ENCODE results near the gene DEFB119.

The DEFB119 gene

DNA sequence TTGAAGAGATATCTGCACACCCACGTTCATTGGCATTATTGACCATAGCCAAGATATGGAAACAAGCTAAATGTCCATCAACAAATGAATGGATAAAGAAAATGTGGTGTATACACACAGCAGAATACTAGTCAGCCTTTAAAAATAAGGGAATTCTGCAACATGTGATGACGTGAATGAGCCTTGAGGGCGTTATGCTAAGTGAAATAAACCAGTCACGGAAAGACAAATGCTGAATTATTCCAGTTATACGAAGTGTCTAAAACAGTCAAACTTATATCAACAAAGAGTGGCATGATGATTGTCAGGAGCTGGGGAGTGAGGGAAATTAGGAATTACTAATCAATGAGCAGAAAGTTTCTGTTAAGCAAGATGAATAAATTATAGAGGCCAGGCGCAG is 24.0 kb upstream of the DEFB119 start:
- H3F3A ChIP-seq (ENCODE audit: insufficient read depth, low read length), result no peaks in the 10 kb centered on the region
- no peaks in the 10 kb centered on the region for H3K27me3 ChIP-seq (replicated peaks; ENCODE audit: insufficient read depth, low read length)
- TF ChIP-seq, protein P1, sequence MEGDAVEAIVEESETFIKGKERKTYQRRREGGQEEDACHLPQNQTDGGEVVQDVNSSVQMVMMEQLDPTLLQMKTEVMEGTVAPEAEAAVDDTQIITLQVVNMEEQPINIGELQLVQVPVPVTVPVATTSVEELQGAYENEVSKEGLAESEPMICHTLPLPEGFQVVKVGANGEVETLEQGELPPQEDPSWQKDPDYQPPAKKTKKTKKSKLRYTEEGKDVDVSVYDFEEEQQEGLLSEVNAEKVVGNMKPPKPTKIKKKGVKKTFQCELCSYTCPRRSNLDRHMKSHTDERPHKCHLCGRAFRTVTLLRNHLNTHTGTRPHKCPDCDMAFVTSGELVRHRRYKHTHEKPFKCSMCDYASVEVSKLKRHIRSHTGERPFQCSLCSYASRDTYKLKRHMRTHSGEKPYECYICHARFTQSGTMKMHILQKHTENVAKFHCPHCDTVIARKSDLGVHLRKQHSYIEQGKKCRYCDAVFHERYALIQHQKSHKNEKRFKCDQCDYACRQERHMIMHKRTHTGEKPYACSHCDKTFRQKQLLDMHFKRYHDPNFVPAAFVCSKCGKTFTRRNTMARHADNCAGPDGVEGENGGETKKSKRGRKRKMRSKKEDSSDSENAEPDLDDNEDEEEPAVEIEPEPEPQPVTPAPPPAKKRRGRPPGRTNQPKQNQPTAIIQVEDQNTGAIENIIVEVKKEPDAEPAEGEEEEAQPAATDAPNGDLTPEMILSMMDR (IDR thresholded peaks at IDR 0.05; ENCODE audit: low read length), result no peak
- TF ChIP-seq EZH2phosphoT487 (IDR thresholded peaks at IDR 0.05; ENCODE audit: low read length) (no peak), EZH2 (optimal IDR thresholded peaks at IDR 0.05; ENCODE audit: low read depth, low read length) (no peak)
- H4K20me1 ChIP-seq (ENCODE audit: insufficient read depth, low read length), result no peaks in the 10 kb centered on the region
- H3K9me3 ChIP-seq (replicated peaks; ENCODE audit: insufficient read depth, low read length), result no peaks in the 10 kb centered on the region
- no peaks in the 10 kb centered on the region for H3K36me3 ChIP-seq (replicated peaks; ENCODE audit: insufficient read depth, low read length)
- H3K27ac ChIP-seq (ENCODE audit: low read length), result no peak overlapping the region
- no peaks in the 10 kb centered on the region for H3K9me2 ChIP-seq (replicated peaks; ENCODE audit: insufficient read depth, low read length)
- no peak for DNase-seq
- no peak overlapping the region for H3K4me2 ChIP-seq (ENCODE audit: low read depth, low read length)
- no peak overlapping the region for H3K9ac ChIP-seq (ENCODE audit: low read length)
- H3K79me2 ChIP-seq (ENCODE audit: low read length), result no peaks in the 10 kb centered on the region
- H3K4me1 ChIP-seq (ENCODE audit: low read length), result no peaks in the 10 kb centered on the region
- no peak overlapping the region for H3K4me3 ChIP-seq (ENCODE audit: low read length)
- H2AFZ ChIP-seq (ENCODE audit: low read length), result no peak overlapping the region

DNA sequence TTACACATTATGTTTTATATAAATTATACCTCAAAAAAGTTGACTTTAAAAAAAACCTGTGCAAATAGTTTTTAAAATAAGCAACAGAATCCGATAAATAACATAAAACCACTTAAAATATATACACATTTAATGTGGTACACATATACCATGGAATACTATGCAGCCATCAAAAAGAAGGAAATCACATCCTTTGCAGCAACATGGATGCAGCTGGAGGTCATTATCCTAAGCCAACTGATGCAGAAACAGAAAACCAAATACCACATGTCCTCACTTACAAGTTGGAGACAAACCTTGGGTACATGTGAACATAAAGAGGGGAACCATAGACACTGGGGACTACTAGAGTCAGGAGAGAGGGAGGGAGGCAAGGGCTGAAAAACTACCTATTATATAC is 19.6 kb upstream of the DEFB119 start:
- no peak overlapping the region for H2AFZ ChIP-seq (ENCODE audit: low read length)
- TF ChIP-seq EZH2phosphoT487 (IDR thresholded peaks at IDR 0.05; ENCODE audit: low read length), result no peak
- no peak for TF ChIP-seq EZH2 (optimal IDR thresholded peaks at IDR 0.05; ENCODE audit: low read depth, low read length)
- TF ChIP-seq, protein P1 (IDR thresholded peaks at IDR 0.05; ENCODE audit: low read length), result no peak
- no peaks in the 10 kb centered on the region for H3F3A ChIP-seq (ENCODE audit: insufficient read depth, low read length)
- no peak for DNase-seq
- no peaks in the 10 kb centered on the region for H3K9me3 ChIP-seq (replicated peaks; ENCODE audit: insufficient read depth, low read length)
- H3K27ac ChIP-seq (ENCODE audit: low read length), result no peak overlapping the region
- no peaks in the 10 kb centered on the region for H3K36me3 ChIP-seq (replicated peaks; ENCODE audit: insufficient read depth, low read length)
- H3K4me3 ChIP-seq (ENCODE audit: low read length), result no peak overlapping the region
- H4K20me1 ChIP-seq (ENCODE audit: insufficient read depth, low read length), result no peaks in the 10 kb centered on the region
- H3K9me2 ChIP-seq (replicated peaks; ENCODE audit: insufficient read depth, low read length), result no peaks in the 10 kb centered on the region
- no peak overlapping the region for H3K9ac ChIP-seq (ENCODE audit: low read length)
- no peaks in the 10 kb centered on the region for H3K4me1 ChIP-seq (ENCODE audit: low read length)
- H3K27me3 ChIP-seq (replicated peaks; ENCODE audit: insufficient read depth, low read length), result no peaks in the 10 kb centered on the region
- no peak overlapping the region for H3K4me2 ChIP-seq (ENCODE audit: low read depth, low read length)
- no peaks in the 10 kb centered on the region for H3K79me2 ChIP-seq (ENCODE audit: low read length)

DNA sequence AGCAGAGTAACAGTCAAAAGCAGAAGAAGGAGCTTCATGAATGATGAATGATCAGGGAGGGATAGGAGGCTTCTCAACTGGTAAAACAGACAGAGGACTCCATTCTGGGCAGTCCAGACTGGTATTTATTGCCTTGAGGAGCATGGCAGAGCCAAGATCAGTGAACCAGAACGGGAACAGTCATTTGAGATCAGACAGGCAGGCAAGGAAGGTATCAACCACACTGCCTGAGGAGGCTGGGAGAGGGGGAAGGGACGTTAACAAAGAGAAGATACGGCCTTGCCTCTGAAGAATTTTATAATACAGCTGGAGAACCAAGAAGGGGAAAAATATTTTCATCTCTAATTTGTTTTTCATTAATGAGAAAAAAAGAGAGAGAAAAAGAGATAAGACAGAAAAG is 15.7 kb upstream of the DEFB119 start, which contains the start of gene DEFB121:
DEFB121 (minus strand) TSS at position 101 of the 400 bp plus-strand sequence; CDS start at position 38, 63 bp downstream.
- H2AFZ ChIP-seq (ENCODE audit: low read length), result no peak within 1 kb of the TSS
- H3K9ac ChIP-seq (ENCODE audit: low read length), result no peak within 1 kb of the TSS
- no peak for DNase-seq
- no peak within 1 kb of the TSS for H3K27ac ChIP-seq (ENCODE audit: low read length)
- no peak within 1 kb of the TSS for H3K4me2 ChIP-seq (ENCODE audit: low read depth, low read length)
- no peaks in the 10 kb centered on the region for H3K9me2 ChIP-seq (replicated peaks; ENCODE audit: insufficient read depth, low read length)
- H3K36me3 ChIP-seq (replicated peaks; ENCODE audit: insufficient read depth, low read length), result no peaks in the 10 kb centered on the region
- no peak within 1 kb of the TSS for H3K4me3 ChIP-seq (ENCODE audit: low read length)
- no peaks in the 10 kb centered on the region for H3K9me3 ChIP-seq (replicated peaks; ENCODE audit: insufficient read depth, low read length)
- H4K20me1 ChIP-seq (ENCODE audit: insufficient read depth, low read length), result no peaks in the 10 kb centered on the region
- no peak for TF ChIP-seq EZH2phosphoT487 (IDR thresholded peaks at IDR 0.05; ENCODE audit: low read length)
- no peak for TF ChIP-seq EZH2 (optimal IDR thresholded peaks at IDR 0.05; ENCODE audit: low read depth, low read length)
- TF ChIP-seq, protein P1 (IDR thresholded peaks at IDR 0.05; ENCODE audit: low read length), result no peak
- no peaks in the 10 kb centered on the region for H3K4me1 ChIP-seq (ENCODE audit: low read length)
- no peaks in the 10 kb centered on the region for H3K79me2 ChIP-seq (ENCODE audit: low read length)
- H3F3A ChIP-seq (ENCODE audit: insufficient read depth, low read length), result no peaks in the 10 kb centered on the region
- H3K27me3 ChIP-seq (replicated peaks; ENCODE audit: insufficient read depth, low read length), result no peaks in the 10 kb centered on the region
